Astrocyte of the spinal cord (primary cell): ENCODE results near the gene BICD1.
A peak's percentile ranks its signal among the peaks of the same experiment; 100 is the strongest.

Experiments
- DNase-seq: peaks from one replicate; pipeline ENCODE4 v3.0.0; 2011; ENCODE audit warnings: low read depth, low spot score
- H3K4me3 ChIP-seq: 2 replicates; pipeline ENCODE4 v1.5.1; 2011; ENCODE audit warnings: low read depth, mild to moderate bottlenecking, low read length, moderate library complexity
- CTCF ChIP-seq: IDR thresholded peaks from 2 replicates; pipeline ENCODE4 v1.5.1; 2012; ENCODE audit warnings: low read depth, mild to moderate bottlenecking, low read length, inconsistent platforms
- in situ Hi-C: cut with HindIII; loops from 2 replicates; pipeline ENCODE4 v1.10.0; 2017; ENCODE audit warnings: low sequenced_read_pairs

The BICD1 gene

GRCh38 chr12:32260696-32261095 lies 154.0 kb downstream of the BICD1 start:
- in situ Hi-C loops = no loop called here
- TF ChIP-seq CTCF = no peak

GRCh38 chr12:32261638-32262037 lies 155.0 kb downstream of the BICD1 start:
- TF ChIP-seq CTCF = peak; percentile 22
- H3K4me3 ChIP-seq = no peak overlapping the region
- DNase-seq = no peak
- in situ Hi-C loops = no loop called here

More at GRCh38 chr12:32260696-32261095, 154.0 kb downstream of the BICD1 start:
- no peak overlapping the region for H3K4me3 ChIP-seq
- DNase-seq = no peak

- H3K4me3 ChIP-seq = no peak overlapping the region
- no peak for TF ChIP-seq CTCF
- no peak for DNase-seq
- in situ Hi-C loops = no loop called here
Observed at GRCh38 chr12:32264961-32265360, 158.3 kb downstream of the BICD1 start.

- in situ Hi-C loops = no loop called here
- TF ChIP-seq CTCF = no peak
- no peak overlapping the region for H3K4me3 ChIP-seq
- DNase-seq = no peak
Observed at GRCh38 chr12:32265456-32265855, 158.8 kb downstream of the BICD1 start.

- no peak for TF ChIP-seq CTCF
- in situ Hi-C loops = no loop called here
- DNase-seq = no peak
- no peak overlapping the region for H3K4me3 ChIP-seq
Observed at GRCh38 chr12:32265951-32266350, 159.3 kb downstream of the BICD1 start.

GRCh38 chr12:32266756-32267155 lies 160.1 kb downstream of the BICD1 start:
- no peak overlapping the region for H3K4me3 ChIP-seq
- in situ Hi-C loops = no loop called here
- no peak for TF ChIP-seq CTCF
- no peak for DNase-seq
